Osteocyte (in vitro differentiated cells): ENCODE data around the gene INTS12. TPM values are rescaled to one million over a fixed set of nuclear protein-coding genes. Genes with fewer than 3 reads are reported as not detected.

ENCODE experiments used
- total RNA-seq: library from RNA; stranded (reverse); gene quantifications from 2 replicates; pipeline ENCODE4 v1.2.1, GENCODE V29; 2021

INTS12 gene
- total RNA-seq, 1 donor from 2014 or later = 17.4 TPM

Other genes with a start within 250 kb of the INTS12 start
- gene PPA2, start 234.6 kb downstream of the INTS12 start, total RNA-seq = 68.2 and 78.4 TPM in 2 replicates
- gene ARHGEF38, start 156.1 kb downstream of the INTS12 start, total RNA-seq = not detected in 2 replicates
- gene GSTCD, start 95 bp upstream of the INTS12 start, total RNA-seq = 8.1 and 8.5 TPM in 2 replicates
- gene NPNT, start 186.8 kb upstream of the INTS12 start, total RNA-seq = not detected in 2 replicates